CD14-positive monocyte (primary cell): Measurements from ENCODE around the gene DAPK1. TPM values are rescaled to one million over a fixed set of nuclear protein-coding genes. Genes with fewer than 3 reads are reported as not detected.

Source experiments
- DNase-seq, 3 donors: peaks; one replicate each; pipeline ENCODE4 v3.0.0-alpha.2; 2011 to 2022
- H2AFZ ChIP-seq: 2 replicates; pipeline ENCODE4 v1.6.0; 2012; ENCODE audit warnings: mild to moderate bottlenecking, low read depth, low read length, inconsistent platforms; ENCODE audit not compliant: insufficient read depth, poor library complexity, severe bottlenecking
- H3K27ac ChIP-seq, 2 donors: 1 replicate in 1 of 2; 2 replicates in 1 of 2; pipeline ENCODE4 v1.5.1; 2012 to 2013; ENCODE audit warnings: low read length in 2 of 2, control low read depth in 1 of 2, inconsistent platforms in 1 of 2, low read depth in 1 of 2, mild to moderate bottlenecking in 1 of 2
- H3K27me3 ChIP-seq, 2 donors: one replicate each; pipeline versions ENCODE4 v1.6.0 to v1.6.1; 2011 to 2013; ENCODE audit warnings: low read length in 2 of 2; ENCODE audit not compliant: control insufficient read depth in 2 of 2, insufficient read depth in 2 of 2
- H3K36me3 ChIP-seq, 2 donors: replicated peaks in 1 of 2; 1 replicate in 1 of 2; 2 replicates in 1 of 2; pipeline versions ENCODE4 v1.5.1 to v1.6.1; 2012 to 2013; ENCODE audit warnings: low read length in 2 of 2, control low read depth in 1 of 2, inconsistent platforms in 1 of 2, mild to moderate bottlenecking in 1 of 2; ENCODE audit not compliant: insufficient read depth in 2 of 2, control insufficient read depth in 1 of 2
- H3K4me1 ChIP-seq, 2 donors: 1 replicate in 1 of 2; 2 replicates in 1 of 2; pipeline versions ENCODE4 v1.5.1 to v1.6.1; 2012 to 2013; ENCODE audit warnings: low read length in 2 of 2, control low read depth in 1 of 2, inconsistent platforms in 1 of 2, mild to moderate bottlenecking in 1 of 2, moderate library complexity in 1 of 2; ENCODE audit not compliant: insufficient read depth in 2 of 2, control insufficient read depth in 1 of 2
- H3K4me2 ChIP-seq: replicated peaks from 2 replicates; pipeline ENCODE3; 2012; ENCODE audit warnings: low read length, moderate library complexity, mild to moderate bottlenecking; ENCODE audit not compliant: poor library complexity, severe bottlenecking; ENCODE audit errors: extremely low read depth
- H3K4me3 ChIP-seq, 3 experiments: fragments of 200-600 bp in 1 of 3; sonication (generic) in 1 of 3; replicated peaks in 1 of 3; 1 replicate in 2 of 3; 2 replicates in 1 of 3; pipeline ENCODE4 v1.5.1; 2011 to 2013; ENCODE audit warnings: low read length in 3 of 3, mild to moderate bottlenecking in 3 of 3, control low read depth in 2 of 3, low read depth in 2 of 3, inconsistent platforms in 1 of 3, moderate library complexity in 1 of 3
- H3K79me2 ChIP-seq: 2 replicates; pipeline ENCODE4 v1.6.0; 2012; ENCODE audit warnings: mild to moderate bottlenecking, control low read depth, inconsistent platforms, low read length, moderate library complexity; ENCODE audit not compliant: insufficient read depth
- H3K9ac ChIP-seq: 2 replicates; pipeline ENCODE4 v1.6.0; 2017; ENCODE audit warnings: low read length, mild to moderate bottlenecking; ENCODE audit not compliant: insufficient read depth, poor library complexity, severe bottlenecking
- H3K9me3 ChIP-seq, 2 donors: replicated peaks in 1 of 2; 1 replicate in 1 of 2; 2 replicates in 1 of 2; pipeline versions ENCODE4 v1.5.1 to v1.6.1; 2012 to 2013; ENCODE audit warnings: low read length in 2 of 2, control low read depth in 1 of 2; ENCODE audit not compliant: control insufficient read depth in 1 of 2, insufficient read depth in 1 of 2
- H4K20me1 ChIP-seq: 2 replicates; pipeline ENCODE4 v1.6.0; 2012; ENCODE audit warnings: mild to moderate bottlenecking, low read length, control low read depth, moderate library complexity; ENCODE audit not compliant: insufficient read depth
- H3K27ac Mint-ChIP-seq, 7 donors: one replicate each; pipeline ENCODE4 v1.8.0; 2020; ENCODE audit warnings: mild to moderate bottlenecking in 7 of 7, mixed read lengths in 7 of 7, moderate library complexity in 6 of 7, inconsistent platforms in 2 of 7
- H3K27me3 Mint-ChIP-seq, 3 donors: one replicate each; pipeline ENCODE4 v1.8.0; 2021 to 2022; ENCODE audit warnings: low read depth in 3 of 3, mild to moderate bottlenecking in 3 of 3, mixed read lengths in 3 of 3, moderate library complexity in 3 of 3, inconsistent platforms in 1 of 3
- H3K36me3 Mint-ChIP-seq, 2 donors: one replicate each; pipeline ENCODE4 v1.8.0; 2020; ENCODE audit warnings: mixed read lengths in 2 of 2, inconsistent platforms in 1 of 2, mild to moderate bottlenecking in 1 of 2
- H3K4me1 Mint-ChIP-seq: one replicate; pipeline ENCODE4 v1.8.0; 2020; ENCODE audit warnings: mild to moderate bottlenecking, mixed read lengths
- H3K4me3 Mint-ChIP-seq, 2 donors: one replicate each; pipeline ENCODE4 v1.8.0; 2020; ENCODE audit warnings: mild to moderate bottlenecking in 2 of 2, mixed read lengths in 2 of 2, moderate library complexity in 1 of 2
- H3K9me3 Mint-ChIP-seq, 7 donors: one replicate each; pipeline ENCODE4 v1.8.0; 2020 to 2022; ENCODE audit warnings: mixed read lengths in 7 of 7, mild to moderate bottlenecking in 6 of 7, moderate library complexity in 6 of 7, inconsistent platforms in 2 of 7
- CTCF ChIP-seq: fragments of 200-600 bp; IDR thresholded peaks from one replicate; pipeline ENCODE4 v1.8.0; 2022; ENCODE audit warnings: antibody characterized with exemption, mild to moderate bottlenecking
- WGBS: methylation state at CpG from one replicate; pipeline ENCODE4 v1.1.5; 2013; ENCODE audit warnings: missing lambda C conversion rate; ENCODE audit not compliant: insufficient coverage; 5-methylcytosine and 5-hydroxymethylcytosine counted together
- intact Hi-C, 2 donors: fragments of 100-400 bp; cut with micrococcal nuclease; formaldehyde crosslinking; loops; one replicate each; pipeline versions ENCODE4 v1.15.0 to v1.15.1; 2023
- polyA plus RNA-seq, 3 donors: library from polyadenylated mRNA; depleted of rRNA in 1 of 3; unstranded in 2 of 3; stranded (reverse) in 1 of 3; fragments of 300-500 nt in 2 of 3; fragments of >200 nt in 1 of 3; fragmentation: Illumina TruSeq in 2 of 3; gene quantifications; 1 replicate in 2 of 3; 2 replicates in 1 of 3; pipeline ENCODE4 v1.2.3, GENCODE V29; 2012 to 2021

Gene DAPK1
- polyA plus RNA-seq, 3 donors = 24.1 to 102 (median 44.4) TPM

- Histone ChIP-seq H3K4me1 (peaks cover 44 to 55% of the 10 kb centered on the region in 2 donors), H3K4me3 (peak overlapping the region in 1 of 3 experiments; percentile 37), H3K36me3 (peaks cover 0 to 18% of the 10 kb centered on the region in 2 donors), H3K9me3 (no peaks in the 10 kb centered on the region), H3K79me2 (peaks cover 43% of the 10 kb centered on the region), H3K27ac (peak overlapping the region; percentile 88 to 96), H3K9ac (peak overlapping the region; percentile 68), H3K27me3 (no peaks in the 10 kb centered on the region), H3K4me2 (peak overlapping the region; percentile 40), H4K20me1 (peaks cover 15% of the 10 kb centered on the region), H2AFZ (peak overlapping the region; percentile 5)
- Mint-ChIP-seq H3K4me3 (peak overlapping the region; percentile 20 to 64), H3K9me3 (peaks cover 0 to 2% (median 0%) of the 10 kb centered on the region in 7 donors), H3K36me3 (peaks cover 16 to 34% of the 10 kb centered on the region in 2 donors), H3K27ac (peak overlapping the region; percentile 93 to 98 (median 96)), H3K4me1 (peaks cover 54% of the 10 kb centered on the region), H3K27me3 (peaks cover 0 to 6% (median 1%) of the 10 kb centered on the region in 3 donors)
- WGBS = 0% methylated on average over 2 of the region's 2 CpGs
- peak; percentile 92 to 95 (median 94) for DNase-seq
- intact Hi-C loops = loop anchor here (5.0 to 10.0 kb wide), 8 partner anchors 38 to 220 kb away; no protein-coding TSS in a partner anchor
- no peak for TF ChIP-seq CTCF
Observed at GRCh38 chr9:87554976-87555375, 57.3 kb downstream of the DAPK1 start.

GRCh38 chr9:87556039-87556438 is 58.4 kb downstream of the DAPK1 start:
- WGBS = 33% methylated on average over 6 of the region's 7 CpGs
- peak overlapping the region in 1 of 3 experiments; percentile 26 for H3K4me3 ChIP-seq
- TF ChIP-seq CTCF = no peak
- H3K27me3 ChIP-seq = no peaks in the 10 kb centered on the region
- H2AFZ ChIP-seq = no peak overlapping the region
- peak overlapping the region; percentile 27 for H3K4me2 ChIP-seq
- H3K9me3 Mint-ChIP-seq = peaks cover 0 to 2% (median 0%) of the 10 kb centered on the region in 7 donors
- peaks cover 19 to 35% of the 10 kb centered on the region in 2 donors for H3K36me3 Mint-ChIP-seq
- peaks cover 61% of the 10 kb centered on the region for H3K4me1 Mint-ChIP-seq
- H3K79me2 ChIP-seq = peaks cover 38% of the 10 kb centered on the region
- no peak overlapping the region for H3K4me3 Mint-ChIP-seq
- no peaks in the 10 kb centered on the region for H3K9me3 ChIP-seq
- no peak for DNase-seq
- H3K27ac Mint-ChIP-seq = peak overlapping the region; percentile 93 to 98 (median 96)
- peaks cover 13% of the 10 kb centered on the region for H4K20me1 ChIP-seq
- peaks cover 0 to 6% (median 1%) of the 10 kb centered on the region in 3 donors for H3K27me3 Mint-ChIP-seq
- peak overlapping the region; percentile 68 for H3K9ac ChIP-seq
- H3K27ac ChIP-seq = peak overlapping the region in 1 of 2 donors; percentile 96
- peaks cover 50 to 58% of the 10 kb centered on the region in 2 donors for H3K4me1 ChIP-seq
- peaks cover 0 to 18% of the 10 kb centered on the region in 2 donors for H3K36me3 ChIP-seq
- intact Hi-C loops = loop anchor here (5.0 to 10.0 kb wide), 8 partner anchors 39 to 221 kb away; no protein-coding TSS in a partner anchor
